Measurements from ENCODE around the gene THAP7.

Gene THAP7

GRCh38 chr22:20970939-20971657 lies 30.8 kb downstream of the THAP7 start:
- Histone ChIP-seq H3K4me1 (ENCODE audit: insufficient read depth, insufficient read length) (peaks cover 22% of the 10 kb centered on the region), H3K27me3 (ENCODE audit: insufficient read depth, insufficient read length) (peaks cover 29% of the 10 kb centered on the region), H3K4me3 (ENCODE audit: insufficient read length, low read depth) (no peak overlapping the region), H3K9ac (ENCODE audit: insufficient read length, low read depth) (no peak overlapping the region), H3K9me3 (ENCODE audit: insufficient read depth, low read length) (no peaks in the 10 kb centered on the region), H3K36me3 (ENCODE audit: insufficient read depth, insufficient read length, low read length) (no peaks in the 10 kb centered on the region)
- no peak for DNase-seq (ENCODE audit: low read depth, low spot score)
- TF ChIP-seq YY1 (IDR thresholded peaks at IDR 0.05; ENCODE audit: insufficient read depth, insufficient read length) (no peak), ZNF274 (IDR thresholded peaks at IDR 0.05; ENCODE audit: low read depth, low read length) (no peak), SUZ12 (IDR thresholded peaks at IDR 0.05; ENCODE audit: extremely low read depth, insufficient read depth, insufficient read length) (no peak)

- H3K9me3 ChIP-seq (ENCODE audit: insufficient read depth, low read length), result no peaks in the 10 kb centered on the region
- no peak for DNase-seq (ENCODE audit: low read depth, low spot score)
- TF ChIP-seq YY1 (IDR thresholded peaks at IDR 0.05; ENCODE audit: insufficient read depth, insufficient read length), result no peak
- no peak for TF ChIP-seq SUZ12 (IDR thresholded peaks at IDR 0.05; ENCODE audit: extremely low read depth, insufficient read depth, insufficient read length)
- no peak for TF ChIP-seq ZNF274 (IDR thresholded peaks at IDR 0.05; ENCODE audit: low read depth, low read length)
- peaks cover 21% of the 10 kb centered on the region for H3K4me1 ChIP-seq (ENCODE audit: insufficient read depth, insufficient read length)
- no peak overlapping the region for H3K4me3 ChIP-seq (ENCODE audit: insufficient read length, low read depth)
- H3K9ac ChIP-seq (ENCODE audit: insufficient read length, low read depth), result no peak overlapping the region
- peaks cover 55% of the 10 kb centered on the region for H3K27me3 ChIP-seq (ENCODE audit: insufficient read depth, insufficient read length)
- H3K36me3 ChIP-seq (ENCODE audit: insufficient read depth, insufficient read length, low read length), result no peaks in the 10 kb centered on the region
Observed at GRCh38 chr22:20968281-20968977, 33.5 kb downstream of the THAP7 start.

- H3K9ac ChIP-seq (ENCODE audit: insufficient read length, low read depth), result no peak overlapping the region
- no peak for TF ChIP-seq SUZ12 (IDR thresholded peaks at IDR 0.05; ENCODE audit: extremely low read depth, insufficient read depth, insufficient read length)
- TF ChIP-seq ZNF274 (IDR thresholded peaks at IDR 0.05; ENCODE audit: low read depth, low read length), result no peak
- TF ChIP-seq YY1 (IDR thresholded peaks at IDR 0.05; ENCODE audit: insufficient read depth, insufficient read length), result no peak
- H3K9me3 ChIP-seq (ENCODE audit: insufficient read depth, low read length), result no peaks in the 10 kb centered on the region
- H3K36me3 ChIP-seq (ENCODE audit: insufficient read depth, insufficient read length, low read length), result no peaks in the 10 kb centered on the region
- peaks cover 21% of the 10 kb centered on the region for H3K4me1 ChIP-seq (ENCODE audit: insufficient read depth, insufficient read length)
- no peak for DNase-seq (ENCODE audit: low read depth, low spot score)
- peaks cover 61% of the 10 kb centered on the region for H3K27me3 ChIP-seq (ENCODE audit: insufficient read depth, insufficient read length)
- H3K4me3 ChIP-seq (ENCODE audit: insufficient read length, low read depth), result no peak overlapping the region
Observed at GRCh38 chr22:20967697-20968211, 34.2 kb downstream of the THAP7 start.

GRCh38 chr22:20966883-20967696 lies 34.8 kb downstream of the THAP7 start, which contains the start of gene AIFM3:
TSS of gene AIFM3 (plus strand) at chr22:20967255. CDS start at chr22:20967945, 690 bp downstream.
- H3K4me3 ChIP-seq (ENCODE audit: insufficient read length, low read depth), result no peak within 1 kb of the TSS
- TF ChIP-seq YY1 (IDR thresholded peaks at IDR 0.05; ENCODE audit: insufficient read depth, insufficient read length) (no peak), SUZ12 (IDR thresholded peaks at IDR 0.05; ENCODE audit: extremely low read depth, insufficient read depth, insufficient read length) (no peak), ZNF274 (IDR thresholded peaks at IDR 0.05; ENCODE audit: low read depth, low read length) (no peak)
- no peaks in the 10 kb centered on the region for H3K9me3 ChIP-seq (ENCODE audit: insufficient read depth, low read length)
- H3K36me3 ChIP-seq (ENCODE audit: insufficient read depth, insufficient read length, low read length), result no peaks in the 10 kb centered on the region
- no peak within 1 kb of the TSS for H3K9ac ChIP-seq (ENCODE audit: insufficient read length, low read depth)
- peaks cover 66% of the 10 kb centered on the region for H3K27me3 ChIP-seq (ENCODE audit: insufficient read depth, insufficient read length)
- peaks cover 21% of the 10 kb centered on the region for H3K4me1 ChIP-seq (ENCODE audit: insufficient read depth, insufficient read length)
- no peak for DNase-seq (ENCODE audit: low read depth, low spot score)

GRCh38 chr22:20965888-20966855 lies 35.7 kb downstream of the THAP7 start:
- Histone ChIP-seq H3K4me3 (ENCODE audit: insufficient read length, low read depth) (no peak overlapping the region), H3K9me3 (ENCODE audit: insufficient read depth, low read length) (no peaks in the 10 kb centered on the region), H3K27me3 (ENCODE audit: insufficient read depth, insufficient read length) (peaks cover 66% of the 10 kb centered on the region), H3K36me3 (ENCODE audit: insufficient read depth, insufficient read length, low read length) (no peaks in the 10 kb centered on the region), H3K9ac (ENCODE audit: insufficient read length, low read depth) (no peak overlapping the region), H3K4me1 (ENCODE audit: insufficient read depth, insufficient read length) (peaks cover 17% of the 10 kb centered on the region)
- no peak for TF ChIP-seq ZNF274 (IDR thresholded peaks at IDR 0.05; ENCODE audit: low read depth, low read length)
- TF ChIP-seq SUZ12 (IDR thresholded peaks at IDR 0.05; ENCODE audit: extremely low read depth, insufficient read depth, insufficient read length), result no peak
- no peak for TF ChIP-seq YY1 (IDR thresholded peaks at IDR 0.05; ENCODE audit: insufficient read depth, insufficient read length)
- no peak for DNase-seq (ENCODE audit: low read depth, low spot score)
